HEK293T (cell line): Measurements from ENCODE around the gene MYO15B.

Experiments used
- CTCF ChIA-PET: fragments of 350-600 bp; formaldehyde crosslinking; extraction: SDS; loops from one replicate; lab custom pipeline; 2021; ENCODE audit warnings: antibody characterized with exemption, inconsistent platforms; lab: Yijun Ruan, JAX
- POLR2A ChIA-PET: fragments of 350-600 bp; formaldehyde crosslinking; extraction: SDS; loops from one replicate; lab custom pipeline; 2020; ENCODE audit warnings: antibody characterized with exemption, inconsistent platforms; lab: Yijun Ruan, JAX
- DNase-seq: peaks from one replicate; pipeline ENCODE4 v3.0.0; 2012; ENCODE audit warnings: mixed read lengths; ENCODE audit errors: extremely low spot score
- ARNT ChIP-seq: fragments of 450-650 bp; IDR thresholded peaks from 2 replicates; pipeline ENCODE4 v1.6.1; 2017; ENCODE audit warnings: mild to moderate bottlenecking
- BHLHE40 ChIP-seq: fragments of 450-650 bp; IDR thresholded peaks from 2 replicates; pipeline ENCODE4 v1.6.1; 2016; ENCODE audit warnings: mild to moderate bottlenecking, moderate library complexity, borderline replicate concordance
- CTBP1 ChIP-seq: fragments of 450-650 bp; IDR thresholded peaks from 2 replicates; pipeline ENCODE4 v1.6.1; 2016; ENCODE audit warnings: borderline replicate concordance
- ELF4 ChIP-seq: fragments of 450-650 bp; IDR thresholded peaks from 2 replicates; pipeline ENCODE4 v1.6.1; 2017; ENCODE audit warnings: antibody characterized with exemption
- FOXA1 ChIP-seq: fragments of 450-650 bp; IDR thresholded peaks from 2 replicates; pipeline ENCODE4 v1.6.1; 2016; ENCODE audit warnings: mild to moderate bottlenecking
- FOXK2 ChIP-seq: fragments of 450-650 bp; IDR thresholded peaks from 2 replicates; pipeline ENCODE4 v1.6.1; 2016; ENCODE audit warnings: mild to moderate bottlenecking
- FOXM1 ChIP-seq: fragments of 450-650 bp; IDR thresholded peaks from 2 replicates; pipeline ENCODE4 v1.6.1; 2017; ENCODE audit warnings: mild to moderate bottlenecking, borderline replicate concordance
- HDGF ChIP-seq: fragments of 450-650 bp; IDR thresholded peaks from 2 replicates; pipeline ENCODE4 v1.6.1; 2017; ENCODE audit warnings: antibody characterized with exemption, borderline replicate concordance
- L3MBTL2 ChIP-seq: fragments of 450-650 bp; conservative IDR thresholded peaks from 2 replicates; pipeline ENCODE4 v1.6.1; 2016; ENCODE audit warnings: mild to moderate bottlenecking
- LEF1 ChIP-seq: fragments of 450-650 bp; IDR thresholded peaks from 2 replicates; pipeline ENCODE4 v1.6.1; 2017; ENCODE audit warnings: mild to moderate bottlenecking, borderline replicate concordance
- NFRKB ChIP-seq: fragments of 450-650 bp; IDR thresholded peaks from 2 replicates; pipeline ENCODE4 v1.6.1; 2016; ENCODE audit warnings: mild to moderate bottlenecking, moderate library complexity
- PKNOX1 ChIP-seq: fragments of 450-650 bp; IDR thresholded peaks from 2 replicates; pipeline ENCODE4 v1.6.1; 2016
- SP1 ChIP-seq: fragments of 450-650 bp; IDR thresholded peaks from 2 replicates; pipeline ENCODE4 v1.6.1; 2017
- SUZ12 ChIP-seq: fragments of 450-650 bp; IDR thresholded peaks from 2 replicates; pipeline ENCODE4 v1.6.1; 2016; ENCODE audit warnings: mild to moderate bottlenecking
- TARDBP ChIP-seq: fragments of 450-650 bp; IDR thresholded peaks from 2 replicates; pipeline ENCODE4 v1.6.1; 2016
- ZNF384 ChIP-seq: fragments of 450-650 bp; IDR thresholded peaks from 2 replicates; pipeline ENCODE4 v1.6.1; 2016

Gene MYO15B

GRCh38 chr17:75573540-75573957, 14.1 kb upstream of the MYO15B start:
- ChIA-PET CTCF (no interaction called here), POLR2A (no interaction called here)
- TF ChIP-seq PKNOX1 (no peak), FOXA1 (no peak), FOXK2 (no peak), HDGF (no peak), ARNT (no peak), L3MBTL2 (no peak)
- no peak for DNase-seq

GRCh38 chr17:75573994-75574393, 13.6 kb upstream of the MYO15B start:
- ChIA-PET CTCF (no interaction called here), POLR2A (no interaction called here)

GRCh38 chr17:75574404-75575036, 13.1 kb upstream of the MYO15B start:
- POLR2A ChIA-PET: no interaction called here
- DNase-seq: no peak
- TF ChIP-seq NFRKB (no peak), HDGF (no peak), TARDBP (no peak), SP1 (no peak), PKNOX1 (no peak), LEF1 (no peak), FOXK2 (no peak)
- CTCF ChIA-PET: no interaction called here

More at GRCh38 chr17:75573994-75574393, 13.6 kb upstream of the MYO15B start:
- no peak for TF ChIP-seq FOXA1
- no peak for TF ChIP-seq CTBP1
- no peak for TF ChIP-seq ZNF384
- no peak for TF ChIP-seq FOXM1
- TF ChIP-seq NFRKB: no peak
- no peak for TF ChIP-seq PKNOX1
- TF ChIP-seq SUZ12: no peak
- TF ChIP-seq ARNT: no peak
- no peak for TF ChIP-seq SP1
- no peak for TF ChIP-seq FOXK2
- no peak for TF ChIP-seq BHLHE40
- TF ChIP-seq HDGF: no peak
- no peak for TF ChIP-seq TARDBP
- no peak for TF ChIP-seq ELF4
- TF ChIP-seq L3MBTL2: no peak
- no peak for TF ChIP-seq LEF1
- DNase-seq: no peak

- POLR2A ChIA-PET: no interaction called here
- TF ChIP-seq SP1 (no peak), SUZ12 (no peak), FOXM1 (no peak), CTBP1 (no peak), ARNT (no peak), PKNOX1 (no peak), ELF4 (no peak), LEF1 (no peak), ZNF384 (no peak), FOXK2 (no peak), NFRKB (no peak), FOXA1 (no peak), BHLHE40 (no peak), HDGF (no peak)
- DNase-seq: no peak
- CTCF ChIA-PET: no interaction called here
Observed at GRCh38 chr17:75575197-75575596, 12.4 kb upstream of the MYO15B start.

GRCh38 chr17:75575728-75576127, 11.9 kb upstream of the MYO15B start:
- ChIA-PET CTCF (no interaction called here), POLR2A (no interaction called here)
- TF ChIP-seq L3MBTL2 (no peak), SP1 (no peak), ZNF384 (no peak), BHLHE40 (no peak), ARNT (no peak), LEF1 (no peak), PKNOX1 (no peak), CTBP1 (no peak), HDGF (no peak), TARDBP (no peak), SUZ12 (no peak), NFRKB (no peak), FOXM1 (no peak), ELF4 (no peak), FOXK2 (no peak), FOXA1 (no peak)
- no peak for DNase-seq
